NCI-H1105 treated with DMSO at 0.1 percent for 48 hours (cell line): Measurements from ENCODE around the gene TUBA3E.
"Not testable (repeated sequence)": the region's sequence is repeated elsewhere in the genome, so short reads cannot be mapped to it uniquely, and the experiment has no call there.

ENCODE experiments used
- DNase-seq: peaks from one replicate; lab custom pipeline; 2025; lab: John Stamatoyannopoulos, UW

The TUBA3E gene

DNA sequence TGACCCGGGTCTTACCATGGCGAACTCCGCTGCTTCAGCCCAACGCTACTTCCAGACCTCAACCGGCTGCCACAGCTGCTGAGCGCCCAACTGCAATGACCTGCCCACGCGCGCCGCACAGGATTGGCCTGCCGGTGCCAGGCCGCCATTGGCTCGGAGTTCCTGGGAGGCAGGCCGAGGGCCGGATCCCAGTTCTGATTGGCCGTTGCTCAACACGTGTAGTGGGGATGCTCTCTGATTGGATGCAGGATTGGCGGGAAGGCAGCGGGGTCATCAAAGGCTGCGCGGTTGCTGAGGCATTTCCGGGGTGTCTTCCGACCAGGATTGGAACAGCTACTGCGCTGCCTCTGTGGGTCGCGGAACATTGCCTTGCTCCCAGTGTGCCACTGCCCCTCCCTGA lies at the start of gene TUBA3E:
Gene TUBA3E (minus strand): TSS at position 97 of the 400 bp plus-strand sequence. CDS start 79 bp downstream, at position 18.
- no peak for DNase-seq

GRCh38 chr2:130246430-130246829 lies 48.2 kb upstream of the TUBA3E start:
- no peak for DNase-seq

DNA sequence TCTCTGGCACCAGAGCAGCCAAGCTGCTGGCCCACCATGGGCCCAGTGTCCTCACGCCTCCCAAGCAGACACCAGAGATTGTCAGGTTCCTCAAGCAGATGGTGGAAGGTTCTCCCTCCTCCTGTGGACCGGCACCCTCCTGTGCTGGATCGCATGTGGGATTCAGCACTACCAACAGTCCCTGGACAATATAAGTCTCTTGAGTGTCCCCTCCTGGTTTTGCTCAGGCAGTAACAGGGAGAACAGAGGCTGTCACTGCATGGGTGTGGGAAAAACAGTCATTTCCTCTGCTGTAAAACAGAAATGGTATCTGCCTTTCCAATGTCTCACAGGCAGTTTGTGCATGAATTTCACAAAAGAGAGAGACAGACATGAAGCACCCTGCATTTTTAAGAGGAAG lies 47.7 kb upstream of the TUBA3E start:
- DNase-seq, result no peak

DNA sequence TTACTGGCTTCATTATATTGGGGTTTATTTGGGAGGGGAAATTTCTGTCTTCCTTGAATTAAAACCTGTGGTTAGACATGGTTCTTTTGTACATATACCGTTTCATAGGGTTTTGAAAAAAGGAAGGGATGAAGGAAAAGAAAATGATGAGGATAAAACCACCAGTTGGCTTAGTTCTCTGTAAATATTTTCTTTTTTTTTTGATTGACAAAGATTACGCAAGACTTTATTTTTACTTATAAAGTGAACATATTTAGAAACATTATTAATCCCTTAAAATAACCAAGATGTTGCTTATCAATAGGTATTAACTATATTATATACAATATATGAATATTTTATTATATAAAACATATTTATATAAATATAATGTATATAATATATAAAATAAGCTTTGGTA lies 45.1 kb upstream of the TUBA3E start:
- no peak for DNase-seq

DNA sequence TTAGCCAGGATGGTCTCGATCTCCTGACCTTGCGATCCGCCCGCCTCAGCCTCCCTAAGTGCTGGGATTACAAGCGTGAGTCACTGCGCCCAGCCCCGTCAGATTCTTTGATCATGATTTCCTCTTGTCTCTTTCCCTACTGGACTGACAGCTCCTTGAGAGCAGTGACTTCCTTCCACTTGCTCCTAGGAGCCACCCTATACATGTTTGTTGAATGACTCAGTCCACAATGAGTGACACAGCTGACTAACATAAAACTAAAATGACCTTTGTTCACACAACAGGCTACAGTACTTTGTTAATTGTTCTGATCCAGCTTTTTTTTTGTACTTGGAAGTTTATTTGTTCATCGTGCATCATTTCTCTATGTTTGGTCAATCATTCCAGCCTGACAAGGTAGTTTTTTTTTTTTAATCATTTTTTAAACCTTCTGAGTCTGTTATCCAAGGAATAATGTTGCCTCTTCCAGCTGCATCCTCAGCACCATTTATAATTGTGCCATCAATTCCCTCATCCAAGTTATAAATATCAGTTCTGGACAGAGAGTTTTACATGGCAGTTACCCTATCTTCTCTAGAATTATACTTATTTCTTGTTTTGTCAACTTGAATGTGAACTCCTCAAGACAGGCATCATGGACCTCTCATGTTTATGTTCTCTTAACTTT lies 42.9 kb upstream of the TUBA3E start:
- DNase-seq, result no peak

DNA sequence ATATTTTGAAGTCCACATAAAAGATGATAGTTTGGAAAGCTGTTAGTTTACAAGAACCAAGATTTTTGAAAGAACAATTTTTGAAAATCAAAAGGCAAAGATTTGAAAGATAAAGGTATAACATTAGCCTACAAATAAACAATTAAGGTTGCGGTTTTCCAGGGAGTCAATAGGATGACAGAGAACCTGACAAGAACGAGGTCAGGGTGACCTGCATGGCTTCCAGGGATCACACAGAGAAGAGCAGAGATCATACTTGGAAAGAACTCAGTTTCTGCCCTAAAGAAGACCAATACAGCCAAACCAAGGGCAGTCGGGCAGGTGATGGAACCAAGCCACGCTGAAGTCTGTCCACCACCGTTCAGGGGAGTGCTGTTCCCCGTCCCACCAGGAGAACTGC lies 41.3 kb upstream of the TUBA3E start:
- not testable (repeated sequence) for DNase-seq

GRCh38 chr2:130233066-130233465 lies 34.8 kb upstream of the TUBA3E start:
- not testable (repeated sequence) for DNase-seq

DNA sequence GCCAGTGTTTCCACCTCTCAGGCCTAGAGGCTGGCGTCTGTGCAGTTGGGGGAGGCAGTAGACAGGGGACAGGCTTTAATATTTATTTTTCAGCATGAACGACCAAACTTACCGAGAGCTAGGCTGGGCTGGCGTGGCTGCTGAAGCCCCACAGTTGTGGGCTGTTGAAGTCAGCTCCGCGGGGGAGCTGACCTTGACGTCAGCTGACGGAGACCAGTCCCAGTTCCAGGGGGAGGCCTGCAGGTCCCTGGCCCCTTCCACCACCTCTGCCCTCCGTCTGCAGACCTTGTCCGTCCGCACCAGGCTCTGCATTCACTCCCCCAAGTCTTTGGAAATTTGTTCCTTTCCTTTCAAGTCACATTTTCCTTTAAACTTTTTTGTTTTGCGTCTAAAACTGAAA lies 33.4 kb upstream of the TUBA3E start:
- no peak for DNase-seq

DNA sequence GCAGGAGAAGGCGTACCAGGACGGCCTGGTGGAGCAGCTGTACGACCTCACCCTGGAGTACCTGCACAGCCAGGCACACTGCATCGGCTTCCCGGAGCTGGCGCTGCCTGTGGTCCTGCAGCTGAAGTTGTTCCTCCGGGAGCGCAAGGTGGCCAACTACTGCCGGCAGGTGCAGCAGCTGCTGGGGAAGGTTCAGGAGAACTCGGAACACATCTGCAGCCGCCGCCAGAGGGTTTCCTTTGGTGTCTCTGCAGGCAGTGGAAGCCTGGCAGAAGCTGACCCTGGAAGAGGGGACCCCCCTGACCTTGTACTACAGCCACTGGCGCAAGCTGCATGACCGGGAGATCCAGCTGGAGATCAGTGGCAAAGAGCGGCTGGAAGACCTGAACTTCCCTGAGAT lies 32.7 kb upstream of the TUBA3E start:
- DNase-seq, result not testable (repeated sequence)

DNA sequence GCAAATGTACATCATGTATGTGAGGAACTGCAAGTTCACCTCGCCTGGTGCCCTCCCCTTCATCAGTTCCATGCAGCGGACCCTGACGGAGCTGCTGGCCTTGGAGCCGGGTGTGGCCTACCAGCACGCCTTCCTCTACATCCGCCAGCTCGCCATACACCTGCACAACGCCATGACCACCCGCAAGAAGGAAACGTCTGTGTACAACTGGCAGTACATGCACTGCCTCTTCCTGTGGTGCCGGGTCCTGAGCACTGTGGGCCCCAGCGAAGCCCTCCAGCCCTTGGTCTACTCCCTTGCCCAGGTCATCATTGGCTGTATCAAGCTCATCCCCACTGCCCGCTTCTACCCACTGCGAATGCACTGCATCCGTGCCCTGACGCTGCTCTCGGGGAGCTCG lies 32.1 kb upstream of the TUBA3E start:
- not testable (repeated sequence) for DNase-seq

DNA sequence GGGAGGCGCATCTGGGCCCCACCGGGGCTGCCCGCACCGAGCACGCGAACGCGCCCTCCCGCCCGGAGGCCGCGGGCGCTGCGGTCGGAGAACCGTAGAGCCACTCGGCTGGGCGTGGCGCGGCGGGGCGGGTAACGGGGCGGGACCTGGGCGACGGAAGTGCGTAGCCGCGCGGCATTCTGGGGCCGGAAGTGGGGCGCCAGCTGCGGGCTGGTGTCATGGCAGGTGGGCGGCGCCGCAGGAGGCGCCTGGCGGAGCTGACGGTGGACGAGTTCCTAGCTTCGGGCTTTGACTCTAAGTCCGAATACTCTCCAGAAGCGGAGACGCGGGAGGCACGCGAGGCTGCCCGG lies 30.9 kb upstream of the TUBA3E start:
- DNase-seq, result not testable (repeated sequence)

DNA sequence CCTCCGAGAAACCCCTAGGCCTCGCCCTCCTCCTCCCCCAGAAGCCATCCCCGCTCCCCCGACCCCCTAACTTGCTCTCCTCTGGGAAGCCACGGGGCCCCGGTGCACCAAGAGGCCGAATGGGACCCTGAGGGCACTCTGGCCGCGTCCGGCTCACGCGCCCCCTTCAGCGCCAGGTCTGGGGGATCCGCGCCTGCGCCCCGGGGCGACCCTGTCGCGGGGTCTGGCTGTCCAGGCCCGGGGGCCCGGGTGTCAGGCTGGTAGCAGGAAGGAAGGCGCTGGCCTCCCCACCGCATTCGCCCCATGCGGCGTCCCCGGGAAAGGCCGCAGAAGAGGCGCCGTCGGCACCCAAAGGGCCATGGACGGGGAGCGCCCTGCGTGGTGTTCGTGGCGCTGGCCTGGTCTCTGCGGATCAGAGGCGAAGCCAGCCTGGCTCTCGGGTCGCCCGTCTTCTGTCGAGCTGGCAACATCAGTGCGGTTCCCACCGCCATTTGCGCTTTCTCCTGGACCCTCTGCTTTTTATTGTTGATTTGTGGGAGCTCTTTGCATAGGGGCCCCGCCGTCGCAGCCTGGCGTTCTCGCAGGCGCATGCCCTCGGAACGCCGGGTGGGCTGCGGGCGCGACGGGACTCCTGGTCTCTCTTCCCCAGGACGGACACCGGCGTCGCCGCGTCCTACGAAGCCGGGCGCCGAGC lies 30.4 kb upstream of the TUBA3E start:
- not testable (repeated sequence) for DNase-seq

DNA sequence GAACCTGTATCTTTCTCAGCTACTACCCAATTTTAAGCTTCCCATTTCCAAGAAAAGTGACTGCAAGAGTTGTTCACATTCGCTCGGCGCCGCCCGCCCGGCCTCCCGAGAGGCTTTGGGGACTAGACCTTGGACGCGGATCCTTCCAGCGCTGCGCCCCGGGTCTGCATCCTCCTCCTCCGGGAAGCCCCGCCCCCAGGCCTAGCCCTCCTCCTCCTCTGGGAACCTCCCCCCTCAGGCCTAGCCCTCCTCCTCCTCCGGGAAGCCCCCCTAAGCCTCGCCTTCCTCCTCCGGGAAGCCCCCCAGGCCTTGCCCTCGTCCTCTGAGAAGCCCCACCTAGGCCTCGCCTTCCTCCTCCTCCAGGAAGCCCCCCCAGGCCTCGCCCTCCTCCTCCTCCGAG lies 29.8 kb upstream of the TUBA3E start:
- not testable (repeated sequence) for DNase-seq

- not testable (repeated sequence) for DNase-seq
Observed at GRCh38 chr2:130222523-130222922, 24.3 kb upstream of the TUBA3E start.

DNA sequence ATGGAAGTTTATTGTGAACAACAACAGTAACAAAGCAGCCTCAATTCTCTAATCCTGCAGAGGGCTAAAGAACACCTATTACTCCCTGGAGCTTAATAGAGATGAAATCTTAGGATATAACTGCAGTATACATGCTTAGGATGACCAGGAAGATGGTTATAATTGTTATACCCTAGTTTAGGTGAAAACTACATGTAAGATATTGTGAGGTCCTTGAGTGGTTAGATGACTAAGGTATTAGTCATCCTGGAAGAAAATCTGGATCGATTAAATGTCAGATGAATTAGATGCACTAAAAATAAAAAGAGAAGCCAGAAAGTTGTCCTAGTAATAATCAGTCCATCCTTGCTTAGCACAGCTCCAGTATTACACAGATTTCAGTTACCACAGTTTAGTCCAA lies 22.3 kb upstream of the TUBA3E start:
- DNase-seq, result not testable (repeated sequence)

GRCh38 chr2:130219147-130219546 lies 20.9 kb upstream of the TUBA3E start:
- DNase-seq, result not testable (repeated sequence)

DNA sequence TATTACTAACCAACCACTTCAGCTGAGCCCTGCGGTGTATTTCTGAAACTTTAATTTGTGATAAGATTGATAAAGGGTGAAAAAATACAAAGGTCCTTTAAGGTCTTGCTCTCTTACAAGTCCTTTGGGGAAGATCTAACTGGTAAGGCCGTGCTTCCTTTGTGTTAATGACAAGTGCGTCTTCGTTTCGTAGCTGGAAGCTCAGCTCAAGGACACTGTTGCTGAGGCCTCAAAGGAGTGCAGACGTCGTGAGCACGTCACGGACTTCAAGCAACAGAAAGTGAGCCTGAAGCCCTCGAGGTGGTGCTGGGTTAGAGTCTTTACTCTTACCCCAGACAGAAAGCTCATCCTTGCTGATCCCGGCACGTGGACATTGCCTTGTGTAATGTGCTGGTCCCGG lies 8.8 kb upstream of the TUBA3E start:
- DNase-seq, result not testable (repeated sequence)

- DNase-seq, result not testable (repeated sequence)
Observed at GRCh38 chr2:130203150-130203549, 4.9 kb upstream of the TUBA3E start.

GRCh38 chr2:130202518-130202917 lies 4.3 kb upstream of the TUBA3E start:
- not testable (repeated sequence) for DNase-seq

GRCh38 chr2:130196052-130196451 lies 2.2 kb downstream of the TUBA3E start:
- DNase-seq, result not testable (repeated sequence)

DNA sequence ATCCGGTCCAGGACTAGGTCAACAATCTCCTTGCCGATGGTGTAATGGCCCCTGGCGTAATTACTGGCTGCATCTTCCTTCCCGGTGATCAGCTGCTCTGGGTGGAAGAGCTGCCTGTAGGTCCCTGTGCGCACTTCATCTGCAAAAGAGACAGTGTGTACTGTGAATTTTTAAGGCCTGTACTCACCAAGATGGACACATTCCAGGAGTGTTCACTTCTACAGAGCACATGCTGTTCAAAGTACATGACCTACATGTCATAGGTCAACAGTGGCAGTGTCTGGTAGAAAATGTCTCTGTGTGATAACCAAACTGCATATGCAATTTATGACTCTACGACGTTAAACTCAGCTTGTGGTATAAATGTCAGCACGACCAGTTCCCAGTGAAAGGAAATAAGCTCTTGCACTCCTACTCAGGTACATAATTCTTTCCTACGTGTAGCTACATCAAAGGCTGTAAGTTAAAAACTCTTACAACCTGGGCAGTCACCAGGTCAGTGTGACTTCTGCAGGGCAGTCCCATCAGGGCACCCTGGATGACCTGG lies 3.1 kb downstream of the TUBA3E start:
- not testable (repeated sequence) for DNase-seq

- DNase-seq, result not testable (repeated sequence)
Observed at GRCh38 chr2:130193824-130194223, 4.4 kb downstream of the TUBA3E start.

- DNase-seq, result not testable (repeated sequence)
Observed at GRCh38 chr2:130192451-130192850, 5.8 kb downstream of the TUBA3E start.
